ENCODE results near the gene GABRG3. TPM values are rescaled to one million over a fixed set of nuclear protein-coding genes. Genes with fewer than 3 reads are reported as not detected.

Gene GABRG3
- total RNA-seq, 1 experiment from 2014 or later, result 0.15 TPM

- Histone ChIP-seq H2BK12ac (ENCODE audit: insufficient read length, low read depth, low read length) (no peak overlapping the region), H4K91ac (ENCODE audit: insufficient read length, low read depth, low read length) (no peak overlapping the region), H3K9me3 (ENCODE audit: control insufficient read depth, low read depth, low read length) (no peaks in the 10 kb centered on the region), H4K5ac (ENCODE audit: insufficient read length, low read depth, low read length) (no peak overlapping the region), H4K8ac (replicated peaks; ENCODE audit: insufficient read length, low read depth, low read length) (no peak overlapping the region), H3K4me2 (ENCODE audit: insufficient read depth, insufficient read length, low read length) (no peak overlapping the region), H4K20me1 (ENCODE audit: control insufficient read depth, insufficient read depth, insufficient read length) (no peaks in the 10 kb centered on the region), H3K79me1 (ENCODE audit: insufficient read depth, low read depth, low read length, poor library complexity, severe bottlenecking) (no peaks in the 10 kb centered on the region), H2BK120ac (ENCODE audit: low read depth, low read length, poor library complexity, severe bottlenecking) (no peak overlapping the region), H3K23ac (ENCODE audit: insufficient read length, low read depth, low read length) (no peak overlapping the region), H2BK15ac (ENCODE audit: low read depth, low read length) (no peak overlapping the region), H2BK5ac (ENCODE audit: insufficient read length, low read length) (no peak overlapping the region), H3K79me2 (ENCODE audit: insufficient read depth, low read length) (no peaks in the 10 kb centered on the region), H3K56ac (ENCODE audit: insufficient read length, low read depth, low read length) (no peak overlapping the region), H3K4ac (ENCODE audit: low read depth, low read length) (no peak overlapping the region), H3K14ac (ENCODE audit: insufficient read depth, low read length) (no peak overlapping the region), H2AK5ac (ENCODE audit: insufficient read length, low read length) (no peak overlapping the region), H3K27me3 (ENCODE audit: insufficient read depth, low read length) (no peaks in the 10 kb centered on the region), H2BK20ac (ENCODE audit: low read depth, low read length, poor library complexity, severe bottlenecking) (no peak overlapping the region), H3K27ac (ENCODE audit: insufficient read length, low read depth, low read length) (no peak overlapping the region), H2AFZ (ENCODE audit: low read length) (no peak overlapping the region), H3K23me2 (ENCODE audit: insufficient read length, low read depth, low read length, poor library complexity, severe bottlenecking) (no peaks in the 10 kb centered on the region), H3T11ph (ENCODE audit: low read length) (no peak overlapping the region), H3K18ac (ENCODE audit: insufficient read length, low read depth, low read length) (no peak overlapping the region), H3K9ac (ENCODE audit: extremely low read depth, insufficient read length, low read length) (no peak overlapping the region), H3K4me1 (ENCODE audit: insufficient read depth, low read length) (no peaks in the 10 kb centered on the region)
- no peak for TF ChIP-seq CTCF (conservative IDR thresholded peaks at IDR 0.05)
- peaks cover 0 to 5% (median 0%) of the 10 kb centered on the region in 3 experiments; a peak in 2 of 7 replicates for H3K36me3 Mint-ChIP-seq (ENCODE audit: insufficient read depth in 1 of 3, low read depth in 3 of 3)
- H3K4me1 Mint-ChIP-seq, result no peaks in the 10 kb centered on the region
- H3K27me3 Mint-ChIP-seq (ENCODE audit: low read depth), result no peaks in the 10 kb centered on the region; the same call in 1 of the 2 replicates
- DNase-seq, result no peak
- no peaks in the 10 kb centered on the region; a peak in 1 of 5 replicates for H3K9me3 Mint-ChIP-seq
- H3K27ac Mint-ChIP-seq, result no peak overlapping the region
- H3K4me3 Mint-ChIP-seq, result no peak overlapping the region
- no CpG with 5 or more reads among the region's 4 CpGs for WGBS (ENCODE audit: extremely low coverage, insufficient read length, low lambda C conversion rate)
Measured at GRCh38 chr15:27459836-27460235, 488.9 kb downstream of the GABRG3 start.
